Right lung (tissue), 5 donors: ENCODE data around the gene CPEB2. TPM values are rescaled to one million over a fixed set of nuclear protein-coding genes. Genes with fewer than 3 reads are reported as not detected.

Experiments
- DNase-seq, 2 donors: peaks; one replicate each; pipeline ENCODE4 v3.0.0-alpha.2; 2013
- polyA plus RNA-seq, 5 donors: library from polyadenylated mRNA; unstranded; fragments of 120-200 nt; gene quantifications; one replicate each; pipeline versions ENCODE4 v1.2.1 to v1.2.3, GENCODE V29; 2013; ENCODE audit warnings: inconsistent platforms in 1 of 5, low replicate concordance in 1 of 5; ENCODE audit not compliant: insufficient read length in 5 of 5, insufficient read depth in 1 of 5

CPEB2 gene
- polyA plus RNA-seq, 5 donors, result 7.8 to 13.3 (median 10.9) TPM

DNA sequence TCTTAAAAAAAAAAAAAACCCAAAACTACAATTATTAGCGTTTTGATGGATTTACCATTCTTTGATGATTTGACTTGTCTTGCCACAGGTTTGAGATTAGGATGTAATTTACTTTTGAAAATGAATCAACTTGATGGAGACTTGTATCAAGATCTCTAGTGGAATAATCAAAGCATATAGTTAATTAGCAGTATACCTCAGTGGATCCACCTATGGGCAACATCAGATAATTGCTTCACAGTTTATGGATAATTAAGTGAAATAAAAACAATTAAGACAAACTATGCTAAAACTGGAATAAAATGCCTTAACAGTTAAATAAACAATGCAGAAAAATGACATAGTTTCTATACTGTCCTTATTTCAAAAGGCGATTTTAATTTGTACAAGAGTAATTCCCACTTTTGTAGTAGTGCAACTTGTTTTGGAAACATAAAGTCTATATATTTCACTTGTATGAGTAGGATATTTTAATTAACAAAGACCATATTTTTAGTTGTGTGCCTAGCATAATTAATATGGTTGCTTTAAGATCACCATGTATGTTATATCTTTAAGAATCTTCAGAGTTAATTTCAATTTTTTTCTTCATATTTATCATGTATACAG lies 4.2 kb downstream of the CPEB2 start:
- DNase-seq, result no peak

DNA sequence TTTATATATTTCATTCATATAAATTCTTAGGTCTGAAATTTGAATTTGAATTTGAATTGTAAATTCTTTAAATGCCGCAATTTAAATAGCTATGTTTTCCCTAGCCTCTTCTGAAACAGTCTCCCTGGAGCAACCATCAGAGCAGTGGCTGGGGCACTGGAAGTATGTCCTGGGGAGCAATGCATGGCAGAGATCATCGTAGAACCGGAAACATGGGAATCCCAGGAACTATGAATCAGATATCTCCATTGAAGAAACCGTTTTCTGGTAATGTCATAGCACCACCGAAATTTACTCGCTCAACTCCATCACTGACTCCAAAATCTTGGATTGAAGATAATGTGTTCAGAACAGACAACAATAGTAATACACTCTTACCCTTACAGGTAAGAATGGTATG lies 4.9 kb downstream of the CPEB2 start:
- DNase-seq, result no peak

- no peak for DNase-seq
Measured at GRCh38 chr4:15010038-15010585, 7.8 kb downstream of the CPEB2 start.

GRCh38 chr4:15011166-15011565 lies 8.9 kb downstream of the CPEB2 start:
- no peak for DNase-seq

DNA sequence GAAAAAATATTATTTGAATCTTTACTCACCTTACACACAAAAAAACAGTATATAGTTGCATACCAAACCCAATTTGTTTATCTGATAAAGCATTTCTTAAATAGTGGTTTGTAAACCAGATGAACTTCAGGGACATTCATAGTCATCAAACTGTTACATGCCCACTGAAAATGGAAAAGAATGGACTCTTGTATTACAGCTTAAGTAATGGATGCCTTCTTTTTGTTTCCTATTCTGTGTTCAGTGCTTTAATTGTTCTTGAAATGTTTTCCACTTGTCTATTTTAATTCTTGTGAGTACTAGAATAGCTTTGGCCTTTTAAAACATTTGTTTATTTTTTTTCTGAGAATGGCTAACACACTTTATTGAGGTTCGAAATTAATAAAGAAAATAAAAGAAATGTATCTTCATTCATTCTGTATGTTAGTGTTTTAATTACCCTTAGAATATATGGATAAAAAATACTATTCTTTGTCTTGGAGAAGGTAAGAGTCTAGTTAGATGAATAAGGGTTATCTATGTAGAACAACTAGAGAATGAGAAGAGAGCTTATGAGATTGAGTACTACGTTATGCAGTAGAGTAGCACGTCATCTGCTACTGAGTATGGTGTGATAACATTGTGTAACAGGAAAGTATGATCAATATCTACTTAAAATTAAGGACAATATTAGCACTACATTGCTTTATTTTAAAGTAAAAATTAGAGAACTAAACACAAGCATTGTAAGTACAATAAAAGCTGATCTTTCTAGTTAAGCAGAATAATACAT lies 9.9 kb downstream of the CPEB2 start:
- no peak for DNase-seq

- DNase-seq, result no peak
Measured at GRCh38 chr4:15013585-15013984, 11.3 kb downstream of the CPEB2 start.

GRCh38 chr4:15015170-15015569 lies 12.9 kb downstream of the CPEB2 start:
- DNase-seq, result no peak

DNA sequence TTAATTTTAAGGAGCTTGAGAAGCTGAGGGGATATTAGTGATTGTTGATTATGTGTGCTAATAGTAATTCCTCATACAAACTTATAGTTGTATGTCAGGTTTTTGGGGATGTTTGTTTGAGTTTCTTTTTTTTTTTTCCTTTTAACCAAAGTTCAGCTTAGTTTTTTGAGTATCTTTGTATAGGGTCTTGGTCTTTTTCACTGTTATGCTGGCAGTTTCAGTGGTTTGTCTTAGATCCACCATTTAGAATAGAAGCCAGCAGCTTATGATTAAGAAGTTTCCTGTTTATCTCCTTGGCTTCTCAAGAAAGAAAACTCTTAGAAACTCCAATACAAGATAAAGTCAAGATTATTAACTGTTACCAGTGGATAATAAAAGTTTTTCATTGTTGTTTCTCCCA lies 16.1 kb downstream of the CPEB2 start:
- DNase-seq, result peak in 1 of 2 donors; percentile 21

- no peak for DNase-seq
Measured at GRCh38 chr4:15020502-15021286, 18.4 kb downstream of the CPEB2 start.

- DNase-seq, result peak in 1 of 2 donors; percentile 17
Measured at GRCh38 chr4:15021311-15021710, 19.0 kb downstream of the CPEB2 start.

GRCh38 chr4:15021946-15022345 lies 19.7 kb downstream of the CPEB2 start:
- DNase-seq, result no peak

GRCh38 chr4:15024386-15024785 lies 22.1 kb downstream of the CPEB2 start:
- no peak for DNase-seq

DNA sequence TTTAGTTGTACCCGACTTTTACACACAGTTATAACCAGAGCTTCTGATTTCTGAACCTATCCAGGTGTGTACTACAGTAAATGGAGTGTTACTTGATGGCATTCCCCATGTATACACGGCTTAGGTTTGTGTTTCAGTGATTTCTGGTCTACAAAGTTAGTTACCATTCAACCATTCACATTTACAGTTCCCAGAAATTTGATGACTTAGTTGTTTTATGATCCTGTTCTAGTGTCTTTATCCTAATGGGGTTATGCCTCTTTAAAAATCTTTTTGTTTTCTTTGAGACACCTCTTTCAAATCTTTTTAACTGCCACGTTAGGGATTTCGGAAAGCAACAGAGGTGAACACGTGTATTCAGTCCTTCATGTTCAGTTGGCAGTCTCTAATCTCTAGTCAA lies 23.4 kb downstream of the CPEB2 start:
- no peak for DNase-seq

DNA sequence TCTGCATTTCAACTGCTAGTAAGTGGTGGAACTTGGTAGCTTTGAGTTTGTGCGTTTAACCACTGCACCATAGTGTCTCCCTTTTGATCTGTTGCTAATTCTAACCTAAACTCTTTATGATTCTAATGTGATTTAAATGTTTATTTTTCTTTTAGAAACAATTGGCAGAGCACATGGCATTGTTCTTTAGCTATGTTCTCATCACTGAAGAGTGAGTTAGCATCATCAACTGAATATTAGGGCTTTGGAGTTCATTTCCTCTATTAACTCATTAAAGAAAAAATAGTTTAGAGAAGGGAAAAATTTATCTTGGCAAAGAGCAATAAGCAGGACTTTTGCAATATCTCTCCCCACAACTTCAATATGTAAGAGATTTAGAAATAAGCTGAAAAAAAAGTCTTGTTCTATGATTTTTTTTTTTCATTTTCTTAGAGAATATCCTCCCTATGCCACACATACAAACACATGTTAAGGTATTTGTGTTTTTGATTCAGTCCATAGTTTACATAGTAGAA lies 25.7 kb downstream of the CPEB2 start:
- DNase-seq, result no peak

- DNase-seq, result no peak
Measured at GRCh38 chr4:15031197-15031596, 28.9 kb downstream of the CPEB2 start.

DNA sequence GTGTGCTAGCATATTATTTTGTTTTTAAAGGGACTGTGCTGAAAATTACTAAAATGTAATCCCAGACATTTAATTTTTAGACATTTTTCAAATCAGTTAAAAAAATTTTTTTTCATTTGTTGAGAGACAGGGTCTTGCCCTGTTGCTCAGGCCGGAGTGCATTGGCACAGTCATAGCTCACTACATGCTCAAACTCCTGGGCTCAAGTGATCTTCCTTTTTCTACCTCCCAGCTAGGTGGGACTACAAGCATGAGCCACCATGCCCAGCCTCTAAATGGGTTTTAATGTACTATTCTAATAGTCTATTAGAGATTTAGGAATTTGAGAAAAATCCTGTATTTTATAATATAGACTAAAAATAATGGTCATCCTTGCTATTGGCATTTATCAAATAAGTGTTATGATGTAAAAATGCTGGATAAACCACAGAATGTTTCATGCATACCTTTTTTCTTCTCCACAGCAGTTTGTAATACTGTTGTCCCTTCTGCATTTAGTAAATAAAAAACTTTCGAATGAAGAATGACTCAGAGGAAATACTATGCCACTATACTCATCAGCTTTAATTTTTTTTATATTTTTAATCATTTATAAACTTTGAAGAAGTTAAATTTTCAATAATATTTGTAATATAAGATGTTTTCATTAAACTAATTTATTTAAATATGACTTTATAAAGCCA lies 29.9 kb downstream of the CPEB2 start:
- no peak for DNase-seq

- no peak for DNase-seq
Measured at GRCh38 chr4:15034071-15034764, 31.9 kb downstream of the CPEB2 start.

DNA sequence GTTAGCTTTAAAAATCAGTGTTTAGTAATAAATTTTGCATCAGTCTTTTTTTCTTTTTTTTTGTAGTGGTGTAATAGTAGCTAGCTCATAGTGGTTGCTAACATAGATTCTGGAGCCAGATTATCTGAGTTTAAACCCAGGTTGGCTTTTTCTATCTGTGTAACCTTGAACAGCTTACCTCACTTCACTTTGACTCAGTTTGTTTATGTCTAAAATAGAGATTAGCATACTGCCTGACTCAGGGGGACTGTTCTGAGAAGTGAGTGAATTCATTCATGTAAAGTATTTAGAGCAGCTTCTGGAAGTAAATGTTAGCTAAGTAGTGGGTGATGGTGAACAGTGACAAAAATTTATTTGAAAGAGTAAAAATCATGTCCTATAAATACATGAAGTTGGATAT lies 32.9 kb downstream of the CPEB2 start:
- no peak for DNase-seq

- DNase-seq, result no peak
Measured at GRCh38 chr4:15037923-15038541, 35.8 kb downstream of the CPEB2 start.

DNA sequence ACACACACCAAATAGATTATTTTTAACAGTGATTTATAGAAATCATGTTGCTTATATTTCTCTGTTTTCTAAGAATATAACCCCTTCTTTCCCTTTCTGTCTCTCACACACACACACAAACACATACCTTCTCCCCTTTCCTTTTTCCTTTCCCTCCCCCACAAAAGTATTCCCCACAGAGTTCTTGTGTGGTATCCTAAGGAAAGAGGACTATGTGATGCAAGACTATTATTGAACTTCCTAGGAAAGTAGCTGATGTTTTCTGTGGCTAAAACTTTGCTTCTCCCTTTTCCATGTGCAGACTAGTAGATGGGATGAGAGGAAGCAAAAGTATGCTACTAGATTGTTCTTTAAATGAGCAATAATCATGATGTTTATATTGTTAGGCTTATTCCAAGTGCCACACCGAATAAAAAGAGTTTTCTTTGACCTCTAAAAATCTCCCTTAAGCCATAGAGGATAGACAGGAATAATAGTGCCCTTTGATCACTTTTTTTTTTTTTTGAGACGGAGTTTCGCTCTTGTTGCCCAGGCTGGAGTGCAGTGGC lies 38.7 kb downstream of the CPEB2 start:
- no peak for DNase-seq
